HG03378 (cell line): Measurements from ENCODE around the gene PIK3CG.
"Not testable (repeated sequence)": the region's sequence is repeated elsewhere in the genome, so short reads cannot be mapped to it uniquely, and the experiment has no call there.

Experiments used
- ATAC-seq: cut with Tn5 transposase; IDR thresholded peaks from one replicate; pipeline ENCODE4 v1.9.1; 2021; ENCODE audit warnings: mild to moderate bottlenecking, moderate library complexity; ENCODE audit not compliant: unreplicated experiment

The PIK3CG gene

GRCh38 chr7:106865130-106866041, at the start of gene PIK3CG:
PIK3CG (plus strand) TSS chr7:106865282; CDS start chr7:106867562, 2,280 bp downstream.
- ATAC-seq = peak; percentile 77

GRCh38 chr7:106817098-106817497, 48.0 kb upstream of the PIK3CG start:
- ATAC-seq = no peak

GRCh38 chr7:106818736-106819135, 46.3 kb upstream of the PIK3CG start:
- ATAC-seq = no peak

- ATAC-seq = no peak
These were observed 45.5 kb upstream of the PIK3CG start for GRCh38 chr7:106819546-106819945.

GRCh38 chr7:106820321-106821217, 44.5 kb upstream of the PIK3CG start:
- ATAC-seq = no peak

- ATAC-seq = no peak
These were observed 41.5 kb upstream of the PIK3CG start for GRCh38 chr7:106823631-106824030.

GRCh38 chr7:106824458-106824857, 40.6 kb upstream of the PIK3CG start:
- no peak for ATAC-seq

GRCh38 chr7:106827626-106828025, 37.5 kb upstream of the PIK3CG start:
- no peak for ATAC-seq

- no peak for ATAC-seq
These were observed 35.6 kb upstream of the PIK3CG start for GRCh38 chr7:106829496-106829895.

GRCh38 chr7:106830896-106831295, 34.2 kb upstream of the PIK3CG start:
- not testable (repeated sequence) for ATAC-seq

- no peak for ATAC-seq
These were observed 28.3 kb upstream of the PIK3CG start for GRCh38 chr7:106836816-106837215.

GRCh38 chr7:106839511-106839910, 25.6 kb upstream of the PIK3CG start:
- no peak for ATAC-seq

GRCh38 chr7:106840342-106840741, 24.7 kb upstream of the PIK3CG start:
- ATAC-seq = no peak

- ATAC-seq = no peak
These were observed 23.1 kb upstream of the PIK3CG start for GRCh38 chr7:106841896-106842390.

- ATAC-seq = no peak
These were observed 20.6 kb upstream of the PIK3CG start for GRCh38 chr7:106844279-106844997.

GRCh38 chr7:106848049-106848448, 17.0 kb upstream of the PIK3CG start:
- ATAC-seq = no peak

- ATAC-seq = no peak
These were observed 16.1 kb upstream of the PIK3CG start for GRCh38 chr7:106848851-106849442.

GRCh38 chr7:106851632-106852031, 13.4 kb upstream of the PIK3CG start:
- ATAC-seq = not testable (repeated sequence)

- no peak for ATAC-seq
These were observed 11.7 kb upstream of the PIK3CG start for GRCh38 chr7:106853250-106853908.
